Measurements from ENCODE around the gene OR4N5. TPM values are rescaled to one million over a fixed set of nuclear protein-coding genes. Genes with fewer than 3 reads are reported as not detected.
A peak's percentile ranks its signal among the peaks of the same experiment; 100 is the strongest.

The OR4N5 gene
- total RNA-seq, 1 donor from 2014 or later, result not detected

- Histone ChIP-seq H3K36me3 (no peaks in the 10 kb centered on the region), H3K4me1 (no peaks in the 10 kb centered on the region), H3K27ac (no peak overlapping the region), H3K27me3 (no peaks in the 10 kb centered on the region), H3K4me3 (no peak overlapping the region), H3K9me3 (no peaks in the 10 kb centered on the region)
- intact Hi-C loops (cut with DNase I), result no loop called here
- no peak for DNase-seq (ENCODE audit: low spot score in 2 of 2)
- TF ChIP-seq CTCF (IDR thresholded peaks at IDR 0.05), result no peak
Measured at GRCh38 chr14:20176330-20176729, 37.7 kb downstream of the OR4N5 start.

- intact Hi-C loops (cut with DNase I), result no loop called here
- no peak for DNase-seq (ENCODE audit: low spot score in 2 of 2)
- Histone ChIP-seq H3K4me3 (no peak overlapping the region), H3K4me1 (no peaks in the 10 kb centered on the region), H3K36me3 (no peaks in the 10 kb centered on the region), H3K9me3 (no peaks in the 10 kb centered on the region), H3K27ac (no peak overlapping the region), H3K27me3 (no peaks in the 10 kb centered on the region)
- no peak for TF ChIP-seq CTCF (IDR thresholded peaks at IDR 0.05)
Measured at GRCh38 chr14:20177433-20177974, 38.9 kb downstream of the OR4N5 start.

GRCh38 chr14:20179218-20179617 is 40.6 kb downstream of the OR4N5 start:
- Histone ChIP-seq H3K4me1 (no peaks in the 10 kb centered on the region), H3K27ac (no peak overlapping the region)
- intact Hi-C loops (cut with DNase I), result no loop called here

GRCh38 chr14:20179880-20180279 is 41.3 kb downstream of the OR4N5 start:
- no peak for DNase-seq (ENCODE audit: low spot score in 2 of 2)
- Histone ChIP-seq H3K4me3 (no peak overlapping the region), H3K27ac (no peak overlapping the region), H3K36me3 (no peaks in the 10 kb centered on the region), H3K4me1 (no peaks in the 10 kb centered on the region), H3K27me3 (no peaks in the 10 kb centered on the region), H3K9me3 (no peaks in the 10 kb centered on the region)
- no peak for TF ChIP-seq CTCF (IDR thresholded peaks at IDR 0.05)
- intact Hi-C loops (cut with DNase I), result no loop called here

More at GRCh38 chr14:20179218-20179617, 40.6 kb downstream of the OR4N5 start:
- Histone ChIP-seq H3K9me3 (no peaks in the 10 kb centered on the region), H3K27me3 (no peaks in the 10 kb centered on the region), H3K36me3 (no peaks in the 10 kb centered on the region), H3K4me3 (no peak overlapping the region)
- peak in 1 of 2 donors; percentile 66 for DNase-seq (ENCODE audit: low spot score in 2 of 2)
- TF ChIP-seq CTCF (IDR thresholded peaks at IDR 0.05), result no peak

- DNase-seq (ENCODE audit: low spot score in 2 of 2), result no peak
- no peaks in the 10 kb centered on the region for H3K9me3 ChIP-seq
- H3K4me1 ChIP-seq, result no peaks in the 10 kb centered on the region
- no peak for TF ChIP-seq CTCF (IDR thresholded peaks at IDR 0.05)
- no peaks in the 10 kb centered on the region for H3K27me3 ChIP-seq
- intact Hi-C loops (cut with DNase I), result no loop called here
- no peak overlapping the region for H3K27ac ChIP-seq
- no peaks in the 10 kb centered on the region for H3K36me3 ChIP-seq
- H3K4me3 ChIP-seq, result no peak overlapping the region
Measured at GRCh38 chr14:20180486-20180885, 41.9 kb downstream of the OR4N5 start.

- H3K9me3 ChIP-seq, result no peaks in the 10 kb centered on the region
- intact Hi-C loops (cut with DNase I), result no loop called here
- H3K4me3 ChIP-seq, result no peak overlapping the region
- no peaks in the 10 kb centered on the region for H3K27me3 ChIP-seq
- DNase-seq (ENCODE audit: low spot score in 2 of 2), result no peak
- H3K36me3 ChIP-seq, result no peaks in the 10 kb centered on the region
- TF ChIP-seq CTCF (IDR thresholded peaks at IDR 0.05), result no peak
- H3K27ac ChIP-seq, result no peak overlapping the region
- no peaks in the 10 kb centered on the region for H3K4me1 ChIP-seq
Measured at GRCh38 chr14:20184181-20184580, 45.6 kb downstream of the OR4N5 start.

Data from ascending aorta (tissue), 2 donors.